T-helper 17 cell (primary cell): ENCODE measurements around the gene NMUR2. TPM values are rescaled to one million over a fixed set of nuclear protein-coding genes. Genes with fewer than 3 reads are reported as not detected.

Experiments used
- ATAC-seq: fragments of 150-1000 bp; cut with Tn5 transposase; 2 replicates; pipeline ENCODE4 v1.10.0; 2021; ENCODE audit warnings: mild to moderate bottlenecking, moderate library complexity
- DNase-seq, 3 donors: peaks; one replicate each; pipeline versions ENCODE4 v3.0.0 to v3.0.0-alpha.2; 2020 to 2021
- H3K9me3 ChIP-seq: one replicate; pipeline ENCODE4 v1.7.0; 2013; ENCODE audit warnings: low read length, mild to moderate bottlenecking; ENCODE audit not compliant: control insufficient read depth, poor library complexity, severe bottlenecking
- H3K27ac Mint-ChIP-seq: one replicate; pipeline ENCODE4 v1.8.0; 2022; ENCODE audit warnings: mild to moderate bottlenecking, moderate library complexity, mixed read lengths
- H3K27me3 Mint-ChIP-seq: one replicate; pipeline ENCODE4 v1.8.0; 2022; ENCODE audit warnings: mixed read lengths
- H3K36me3 Mint-ChIP-seq: one replicate; pipeline ENCODE4 v1.8.0; 2022; ENCODE audit warnings: low read depth, mixed read lengths
- H3K4me1 Mint-ChIP-seq: one replicate; pipeline ENCODE4 v1.8.0; 2022; ENCODE audit warnings: mild to moderate bottlenecking, mixed read lengths
- H3K4me3 Mint-ChIP-seq: one replicate; pipeline ENCODE4 v1.8.0; 2022; ENCODE audit warnings: mild to moderate bottlenecking, moderate library complexity, mixed read lengths
- total RNA-seq, 4 donors: library from RNA in 2 of 4; stranded (reverse) in 2 of 4; gene quantifications; one replicate each; pipeline ENCODE4 v1.2.3 and lab custom pipeline; 2022 to 2026

NMUR2 gene
- total RNA-seq, 2 donors from 2014 or later: not detected

GRCh38 chr5:152393441-152393840 lies 11.6 kb downstream of the NMUR2 start:
- DNase-seq (no peak), ATAC-seq (no peak)
- Mint-ChIP-seq H3K36me3 (no peaks in the 10 kb centered on the region), H3K27ac (no peak overlapping the region), H3K4me3 (no peak overlapping the region), H3K27me3 (no peaks in the 10 kb centered on the region), H3K4me1 (no peaks in the 10 kb centered on the region)
- H3K9me3 ChIP-seq: no peaks in the 10 kb centered on the region

- H3K9me3 ChIP-seq: no peaks in the 10 kb centered on the region
- DNase-seq (no peak), ATAC-seq (no peak)
- Mint-ChIP-seq H3K4me3 (no peak overlapping the region), H3K4me1 (no peaks in the 10 kb centered on the region), H3K36me3 (no peaks in the 10 kb centered on the region), H3K27ac (no peak overlapping the region), H3K27me3 (no peaks in the 10 kb centered on the region)
These were observed 15.8 kb downstream of the NMUR2 start for GRCh38 chr5:152389208-152389849.

GRCh38 chr5:152388610-152389009 lies 16.5 kb downstream of the NMUR2 start:
- Mint-ChIP-seq H3K27ac (no peak overlapping the region), H3K4me1 (no peaks in the 10 kb centered on the region), H3K4me3 (no peak overlapping the region), H3K27me3 (no peaks in the 10 kb centered on the region), H3K36me3 (no peaks in the 10 kb centered on the region)
- no peaks in the 10 kb centered on the region for H3K9me3 ChIP-seq
- ATAC-seq: no peak
- no peak for DNase-seq

- Mint-ChIP-seq H3K36me3 (no peaks in the 10 kb centered on the region), H3K4me1 (no peaks in the 10 kb centered on the region), H3K27me3 (peaks cover 11% of the 10 kb centered on the region), H3K4me3 (no peak overlapping the region), H3K27ac (no peak overlapping the region)
- no peak for ATAC-seq
- H3K9me3 ChIP-seq: no peaks in the 10 kb centered on the region
- DNase-seq: no peak
These were observed 24.5 kb downstream of the NMUR2 start for GRCh38 chr5:152380415-152381123.

- DNase-seq (no peak), ATAC-seq (no peak)
- H3K9me3 ChIP-seq: no peaks in the 10 kb centered on the region
- peaks cover 14% of the 10 kb centered on the region for H3K27me3 Mint-ChIP-seq
- H3K36me3 Mint-ChIP-seq: no peaks in the 10 kb centered on the region
- H3K4me1 Mint-ChIP-seq: no peaks in the 10 kb centered on the region
- no peak overlapping the region for H3K27ac Mint-ChIP-seq
- no peak overlapping the region for H3K4me3 Mint-ChIP-seq
These were observed 25.7 kb downstream of the NMUR2 start for GRCh38 chr5:152379331-152379730.

GRCh38 chr5:152378730-152379129 lies 26.3 kb downstream of the NMUR2 start:
- Mint-ChIP-seq H3K27ac (no peak overlapping the region), H3K4me1 (no peaks in the 10 kb centered on the region), H3K36me3 (no peaks in the 10 kb centered on the region), H3K27me3 (peaks cover 14% of the 10 kb centered on the region), H3K4me3 (no peak overlapping the region)
- no peaks in the 10 kb centered on the region for H3K9me3 ChIP-seq
- DNase-seq (no peak), ATAC-seq (no peak)

GRCh38 chr5:152376886-152377285 lies 28.2 kb downstream of the NMUR2 start:
- H3K4me1 Mint-ChIP-seq: no peaks in the 10 kb centered on the region
- peaks cover 14% of the 10 kb centered on the region for H3K27me3 Mint-ChIP-seq
- no peak for ATAC-seq
- no peaks in the 10 kb centered on the region for H3K36me3 Mint-ChIP-seq
- no peak overlapping the region for H3K4me3 Mint-ChIP-seq
- DNase-seq: no peak
- H3K9me3 ChIP-seq: no peaks in the 10 kb centered on the region
- no peak overlapping the region for H3K27ac Mint-ChIP-seq

GRCh38 chr5:152374711-152375275 lies 30.3 kb downstream of the NMUR2 start:
- no peaks in the 10 kb centered on the region for H3K9me3 ChIP-seq
- H3K36me3 Mint-ChIP-seq: no peaks in the 10 kb centered on the region
- ATAC-seq (no peak), DNase-seq (no peak)
- H3K27me3 Mint-ChIP-seq: peaks cover 14% of the 10 kb centered on the region
- H3K4me1 Mint-ChIP-seq: no peaks in the 10 kb centered on the region
- H3K27ac Mint-ChIP-seq: no peak overlapping the region
- no peak overlapping the region for H3K4me3 Mint-ChIP-seq

- H3K9me3 ChIP-seq: no peaks in the 10 kb centered on the region
- H3K36me3 Mint-ChIP-seq: no peaks in the 10 kb centered on the region
- H3K4me3 Mint-ChIP-seq: no peak overlapping the region
- peaks cover 14% of the 10 kb centered on the region for H3K27me3 Mint-ChIP-seq
- no peak for ATAC-seq
- no peaks in the 10 kb centered on the region for H3K4me1 Mint-ChIP-seq
- H3K27ac Mint-ChIP-seq: no peak overlapping the region
- DNase-seq: no peak
These were observed 32.2 kb downstream of the NMUR2 start for GRCh38 chr5:152372875-152373274.

GRCh38 chr5:152369298-152369697 lies 35.8 kb downstream of the NMUR2 start:
- no peaks in the 10 kb centered on the region for H3K36me3 Mint-ChIP-seq
- ATAC-seq: no peak
- H3K27ac Mint-ChIP-seq: no peak overlapping the region

GRCh38 chr5:152367554-152367953 lies 37.5 kb downstream of the NMUR2 start:
- H3K4me3 Mint-ChIP-seq: no peak overlapping the region
- DNase-seq: no peak
- no peaks in the 10 kb centered on the region for H3K36me3 Mint-ChIP-seq
- H3K27ac Mint-ChIP-seq: no peak overlapping the region
- H3K27me3 Mint-ChIP-seq: peaks cover 16% of the 10 kb centered on the region
- no peaks in the 10 kb centered on the region for H3K4me1 Mint-ChIP-seq
- no peaks in the 10 kb centered on the region for H3K9me3 ChIP-seq
- no peak for ATAC-seq

More at GRCh38 chr5:152369298-152369697, 35.8 kb downstream of the NMUR2 start:
- no peak for DNase-seq
- no peaks in the 10 kb centered on the region for H3K9me3 ChIP-seq
- no peak overlapping the region for H3K4me3 Mint-ChIP-seq
- H3K27me3 Mint-ChIP-seq: peaks cover 7% of the 10 kb centered on the region
- no peaks in the 10 kb centered on the region for H3K4me1 Mint-ChIP-seq

GRCh38 chr5:152366716-152367115 lies 38.4 kb downstream of the NMUR2 start:
- DNase-seq (no peak), ATAC-seq (no peak)
- H3K27me3 Mint-ChIP-seq: peaks cover 16% of the 10 kb centered on the region
- no peak overlapping the region for H3K4me3 Mint-ChIP-seq
- no peak overlapping the region for H3K27ac Mint-ChIP-seq
- H3K36me3 Mint-ChIP-seq: no peaks in the 10 kb centered on the region
- H3K4me1 Mint-ChIP-seq: no peaks in the 10 kb centered on the region
- no peaks in the 10 kb centered on the region for H3K9me3 ChIP-seq

- ATAC-seq (no peak), DNase-seq (no peak)
- H3K36me3 Mint-ChIP-seq: no peaks in the 10 kb centered on the region
- H3K9me3 ChIP-seq: no peaks in the 10 kb centered on the region
- no peaks in the 10 kb centered on the region for H3K4me1 Mint-ChIP-seq
- no peak overlapping the region for H3K27ac Mint-ChIP-seq
- H3K27me3 Mint-ChIP-seq: peaks cover 27% of the 10 kb centered on the region
- no peak overlapping the region for H3K4me3 Mint-ChIP-seq
These were observed 40.2 kb downstream of the NMUR2 start for GRCh38 chr5:152364899-152365298.

- Mint-ChIP-seq H3K4me3 (no peak overlapping the region), H3K27me3 (peaks cover 33% of the 10 kb centered on the region), H3K36me3 (no peaks in the 10 kb centered on the region), H3K27ac (no peak overlapping the region), H3K4me1 (no peaks in the 10 kb centered on the region)
- ATAC-seq: no peak
- no peak for DNase-seq
- H3K9me3 ChIP-seq: no peaks in the 10 kb centered on the region
These were observed 40.9 kb downstream of the NMUR2 start for GRCh38 chr5:152364172-152364571.
